MM.1S (cell line): ENCODE measurements around the gene FRMD1.

Experiments
- DNase-seq: peaks from one replicate; pipeline ENCODE4 v3.0.0-alpha.2; 2015
- H2AFZ ChIP-seq: fragments of 300-600 bp; sonication (generic); 2 replicates; pipeline ENCODE4 v1.6.0; 2016; ENCODE audit warnings: antibody characterized with exemption, low read length
- H3F3A ChIP-seq: fragments of 300-600 bp; sonication (generic); 2 replicates; pipeline ENCODE4 v1.6.1; 2016; ENCODE audit warnings: mild to moderate bottlenecking, antibody characterized with exemption, low read length, moderate library complexity, mixed read lengths; ENCODE audit not compliant: insufficient read depth
- H3K27ac ChIP-seq: fragments of 300-600 bp; sonication (generic); 2 replicates; pipeline ENCODE4 v1.5.1; 2016; ENCODE audit warnings: mild to moderate bottlenecking, low read length
- H3K27me3 ChIP-seq: fragments of 300-600 bp; sonication (generic); replicated peaks from 2 replicates; pipeline ENCODE4 v1.6.0; 2016; ENCODE audit warnings: low read length; ENCODE audit not compliant: insufficient read depth
- H3K36me3 ChIP-seq: fragments of 300-600 bp; sonication (generic); replicated peaks from 2 replicates; pipeline ENCODE4 v1.6.1; 2016; ENCODE audit warnings: mild to moderate bottlenecking, low read length, mixed read lengths; ENCODE audit not compliant: insufficient read depth
- H3K4me1 ChIP-seq: fragments of 300-600 bp; sonication (generic); 2 replicates; pipeline ENCODE4 v1.6.1; 2016; ENCODE audit warnings: low read length, mixed read lengths
- H3K4me2 ChIP-seq: fragments of 300-600 bp; sonication (generic); 2 replicates; pipeline ENCODE4 v1.6.0; 2016; ENCODE audit warnings: low read depth, low read length
- H3K4me3 ChIP-seq: fragments of 300-600 bp; sonication (generic); 2 replicates; pipeline ENCODE4 v1.5.1; 2016; ENCODE audit warnings: low read length, mixed read lengths
- H3K79me2 ChIP-seq: fragments of 300-600 bp; sonication (generic); 2 replicates; pipeline ENCODE4 v1.6.1; 2016; ENCODE audit warnings: mixed run types, low read length, mixed read lengths
- H3K9ac ChIP-seq: fragments of 300-600 bp; sonication (generic); 2 replicates; pipeline ENCODE4 v1.6.1; 2016; ENCODE audit warnings: low read length, mixed read lengths
- H3K9me2 ChIP-seq: fragments of 300-600 bp; sonication (generic); replicated peaks from 2 replicates; pipeline ENCODE4 v1.6.1; 2016; ENCODE audit warnings: mild to moderate bottlenecking, low read length, mixed read lengths; ENCODE audit not compliant: insufficient read depth
- H3K9me3 ChIP-seq: fragments of 300-600 bp; sonication (generic); replicated peaks from 2 replicates; pipeline ENCODE4 v1.6.1; 2016; ENCODE audit warnings: mild to moderate bottlenecking, low read length, mixed read lengths; ENCODE audit not compliant: insufficient read depth
- H4K20me1 ChIP-seq: fragments of 300-600 bp; sonication (generic); 2 replicates; pipeline ENCODE4 v1.6.1; 2016; ENCODE audit warnings: mild to moderate bottlenecking, low read length, moderate library complexity, mixed read lengths; ENCODE audit not compliant: insufficient read depth
- CTCF ChIP-seq: fragments of 300-600 bp; sonication (generic); IDR thresholded peaks from 2 replicates; pipeline ENCODE4 v1.5.1; 2016; ENCODE audit warnings: antibody characterized with exemption, low read length, mixed read lengths
- EZH2 ChIP-seq: fragments of 300-600 bp; sonication (generic); optimal IDR thresholded peaks from 2 replicates; pipeline ENCODE3; 2017; ENCODE audit warnings: low read depth, mild to moderate bottlenecking, antibody characterized with exemption, low read length, mixed read lengths
- EZH2phosphoT487 ChIP-seq: fragments of 300-600 bp; sonication (generic); IDR thresholded peaks from 2 replicates; pipeline ENCODE4 v1.6.1; 2018; ENCODE audit warnings: antibody characterized with exemption, low read length

FRMD1 gene

GRCh38 chr6:168126566-168127383 is 47.8 kb upstream of the FRMD1 start:
- Histone ChIP-seq H3K27me3 (peaks cover 4% of the 10 kb centered on the region), H3K9me2 (no peaks in the 10 kb centered on the region), H3K4me3 (no peak overlapping the region), H2AFZ (no peak overlapping the region), H3K79me2 (no peaks in the 10 kb centered on the region), H3K9me3 (no peaks in the 10 kb centered on the region), H4K20me1 (no peaks in the 10 kb centered on the region), H3K9ac (no peak overlapping the region), H3K4me1 (no peaks in the 10 kb centered on the region), H3K4me2 (no peak overlapping the region), H3F3A (no peaks in the 10 kb centered on the region), H3K27ac (no peak overlapping the region), H3K36me3 (no peaks in the 10 kb centered on the region)
- DNase-seq: no peak
- TF ChIP-seq EZH2phosphoT487: no peak
- TF ChIP-seq CTCF: no peak
- no peak for TF ChIP-seq EZH2

DNA sequence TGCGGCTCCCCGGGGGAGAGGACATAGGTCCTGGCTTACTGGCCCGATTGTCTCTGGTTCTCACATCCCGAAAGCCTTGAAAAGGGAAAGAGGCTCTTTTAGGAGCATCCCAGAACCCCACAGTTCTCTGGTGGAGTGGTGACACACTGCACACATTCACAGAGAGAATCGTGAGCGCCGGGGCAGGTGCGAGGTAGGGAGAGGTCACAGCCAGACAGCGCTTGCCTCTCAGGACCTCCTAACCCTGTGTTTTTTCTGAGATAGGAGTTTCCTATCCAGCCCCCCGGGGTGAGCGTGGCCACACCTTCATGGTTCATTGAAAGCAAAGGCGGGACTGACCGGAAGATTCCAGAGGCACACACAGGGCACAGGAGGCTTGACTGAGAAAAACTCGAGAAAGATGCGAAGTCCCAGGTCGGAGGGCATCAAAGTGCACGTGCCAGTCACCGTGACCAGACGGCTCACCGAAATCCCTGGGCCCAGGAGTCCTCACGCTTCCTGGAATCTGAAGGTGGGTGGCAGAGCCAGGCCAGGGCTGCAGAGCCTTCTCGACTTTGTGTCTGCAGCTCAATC is 46.5 kb upstream of the FRMD1 start:
- Histone ChIP-seq H3K4me3 (no peak overlapping the region), H3K27me3 (peaks cover 4% of the 10 kb centered on the region), H3K9me3 (no peaks in the 10 kb centered on the region), H3K36me3 (no peaks in the 10 kb centered on the region), H3K27ac (no peak overlapping the region), H3F3A (no peaks in the 10 kb centered on the region), H3K9ac (no peak overlapping the region), H3K4me2 (no peak overlapping the region), H3K9me2 (no peaks in the 10 kb centered on the region), H3K4me1 (no peaks in the 10 kb centered on the region), H2AFZ (no peak overlapping the region), H4K20me1 (no peaks in the 10 kb centered on the region), H3K79me2 (no peaks in the 10 kb centered on the region)
- no peak for DNase-seq
- TF ChIP-seq EZH2phosphoT487 (no peak), EZH2 (no peak), CTCF (no peak)

DNA sequence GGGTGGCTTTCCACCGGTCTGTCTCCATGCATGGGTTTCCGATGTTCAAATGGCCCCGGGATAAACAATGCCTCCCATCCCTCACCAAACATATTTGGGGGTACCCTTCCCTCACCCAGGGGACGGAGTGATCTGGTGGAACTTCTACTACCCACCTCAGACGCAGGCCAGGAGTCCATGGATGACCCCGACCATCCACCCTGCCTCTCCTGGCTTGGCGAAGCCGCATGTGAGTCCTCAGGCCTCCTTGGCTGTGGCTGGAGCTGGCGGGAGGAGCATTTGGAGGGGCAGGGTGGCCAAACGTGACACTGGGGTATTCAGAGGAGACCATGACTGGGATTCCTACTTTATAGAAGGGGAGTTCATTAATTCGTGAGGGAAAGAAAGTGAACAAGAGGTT is 45.9 kb upstream of the FRMD1 start:
- Histone ChIP-seq H3K4me1 (no peaks in the 10 kb centered on the region), H3K36me3 (no peaks in the 10 kb centered on the region), H3K9ac (no peak overlapping the region), H3K4me2 (no peak overlapping the region), H3F3A (no peaks in the 10 kb centered on the region), H3K27ac (no peak overlapping the region), H3K79me2 (no peaks in the 10 kb centered on the region), H3K9me2 (no peaks in the 10 kb centered on the region), H3K9me3 (no peaks in the 10 kb centered on the region), H4K20me1 (no peaks in the 10 kb centered on the region), H3K27me3 (peaks cover 4% of the 10 kb centered on the region), H3K4me3 (no peak overlapping the region), H2AFZ (no peak overlapping the region)
- no peak for TF ChIP-seq CTCF
- TF ChIP-seq EZH2phosphoT487: no peak
- TF ChIP-seq EZH2: no peak
- no peak for DNase-seq
